ENCODE measurements around the gene PPFIA2.

The PPFIA2 gene

GRCh38 chr12:81333812-81334211 is 425.3 kb downstream of the PPFIA2 start:
- DNase-seq: no peak

GRCh38 chr12:81332054-81332453 is 427.1 kb downstream of the PPFIA2 start:
- no peak for DNase-seq

- no peak for DNase-seq
These were observed 428.7 kb downstream of the PPFIA2 start for GRCh38 chr12:81330480-81330879.

GRCh38 chr12:81329085-81329484 is 430.1 kb downstream of the PPFIA2 start:
- DNase-seq: no peak

GRCh38 chr12:81327425-81327824 is 431.7 kb downstream of the PPFIA2 start:
- no peak for DNase-seq

DNA sequence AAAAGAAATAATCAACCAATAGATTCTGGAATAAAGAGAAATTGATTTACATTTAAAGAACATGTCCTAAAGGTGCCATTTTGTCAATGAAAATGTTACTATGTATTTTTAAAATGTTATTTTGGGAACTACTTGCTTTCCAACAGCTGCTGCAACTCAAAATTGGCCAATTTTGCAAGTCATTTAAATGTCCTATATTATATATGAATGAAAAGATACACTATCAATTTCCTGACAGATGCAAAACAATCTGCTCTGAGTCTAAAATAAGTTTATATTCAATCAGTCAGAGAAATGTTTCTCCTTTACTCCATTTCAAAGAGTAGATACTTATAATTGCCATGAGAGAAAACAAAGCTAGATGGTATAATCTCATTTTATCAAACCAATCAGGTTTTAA is 434.1 kb downstream of the PPFIA2 start:
- DNase-seq: no peak

DNA sequence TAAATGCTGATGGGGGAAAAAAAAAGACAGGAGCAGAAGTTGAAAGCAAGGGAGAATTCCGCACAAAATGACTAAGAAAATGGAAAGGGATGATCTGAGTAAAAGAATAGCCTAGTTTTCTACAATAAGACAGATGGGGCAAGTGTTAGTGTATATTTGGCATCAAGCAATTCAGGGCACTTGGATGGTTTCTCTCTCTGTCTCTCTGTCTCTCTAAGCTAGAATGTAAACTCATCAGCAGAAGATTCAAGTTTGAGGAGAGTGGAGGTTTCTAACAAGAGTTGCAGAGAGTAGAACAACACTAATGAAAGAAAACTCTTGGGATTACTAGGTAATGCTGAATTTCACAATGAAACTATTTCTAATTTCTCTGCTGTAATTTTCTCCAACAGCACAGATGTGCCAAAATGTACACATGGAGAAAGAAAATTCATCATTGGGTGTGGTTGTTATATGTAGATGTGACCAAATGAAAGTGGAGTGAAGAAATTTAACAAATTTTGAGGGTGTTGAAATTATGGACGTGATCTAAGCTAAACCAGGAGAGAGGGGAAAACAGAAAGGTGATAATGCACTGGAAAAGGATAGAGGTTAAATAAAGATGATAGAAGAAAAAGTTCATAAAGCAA is 444.1 kb downstream of the PPFIA2 start:
- DNase-seq: no peak

- peak; percentile 86 for DNase-seq
These were observed 455.2 kb downstream of the PPFIA2 start for GRCh38 chr12:81303935-81304334.

DNA sequence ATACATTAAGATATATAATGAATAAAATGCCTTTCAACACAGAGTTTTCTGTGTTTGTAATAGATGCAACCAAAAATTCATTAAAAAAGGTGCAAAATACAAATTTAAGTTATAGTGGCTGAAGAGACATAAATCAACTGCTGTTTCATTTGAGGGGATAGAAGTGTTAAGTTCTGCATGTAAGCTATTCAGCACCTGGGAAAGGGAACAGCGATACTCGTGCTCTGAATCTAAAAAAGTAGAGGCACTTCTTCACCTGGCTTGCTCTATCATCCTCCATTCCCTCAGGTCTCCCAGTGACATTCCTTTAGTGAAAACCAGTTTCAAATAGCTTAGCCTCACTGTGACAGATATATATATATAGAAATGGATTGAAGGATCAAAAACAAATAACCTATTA is 458.7 kb downstream of the PPFIA2 start:
- DNase-seq: no peak

- DNase-seq: no peak
These were observed 461.5 kb downstream of the PPFIA2 start for GRCh38 chr12:81297601-81298000.

DNA sequence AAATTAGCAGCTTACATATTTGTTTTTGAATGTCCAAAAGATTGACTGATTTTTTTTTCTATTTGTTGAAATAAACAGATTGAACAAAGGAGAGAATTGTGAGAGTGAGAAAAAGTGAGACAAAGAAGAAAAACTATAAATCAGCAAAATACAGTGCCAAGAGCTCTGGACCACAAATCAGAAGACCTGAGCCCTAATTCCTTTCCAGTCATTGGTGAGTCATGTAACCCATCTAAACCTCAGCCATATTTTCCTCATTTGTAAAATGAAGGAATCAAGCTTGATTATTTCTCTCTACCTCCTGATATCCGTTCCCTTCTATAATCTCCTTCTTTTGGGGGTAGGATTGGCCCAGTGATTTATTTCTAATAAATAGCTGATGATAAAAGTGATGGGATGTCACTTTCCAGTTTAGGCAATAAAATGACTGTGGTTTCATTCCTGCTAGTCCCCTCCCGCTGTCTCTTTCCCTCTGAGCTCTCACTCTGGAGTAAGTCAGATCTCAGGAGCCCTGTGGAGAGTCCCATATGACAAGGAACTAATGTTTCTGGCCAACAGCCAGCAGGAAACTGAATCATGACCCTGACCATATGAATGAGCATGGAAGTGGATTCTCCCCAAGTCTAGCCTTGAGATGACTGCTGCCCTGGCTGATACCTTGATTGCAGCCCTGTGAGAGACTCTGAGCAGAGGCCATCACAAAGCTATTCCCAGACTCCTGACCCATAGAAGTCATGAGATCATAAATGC is 462.4 kb downstream of the PPFIA2 start:
- no peak for DNase-seq

- DNase-seq: no peak
These were observed 463.9 kb downstream of the PPFIA2 start for GRCh38 chr12:81295251-81295650.

GRCh38 chr12:81294325-81295190 is 464.6 kb downstream of the PPFIA2 start:
- DNase-seq: no peak

- no peak for DNase-seq
These were observed 470.5 kb downstream of the PPFIA2 start for GRCh38 chr12:81288651-81289050.

DNA sequence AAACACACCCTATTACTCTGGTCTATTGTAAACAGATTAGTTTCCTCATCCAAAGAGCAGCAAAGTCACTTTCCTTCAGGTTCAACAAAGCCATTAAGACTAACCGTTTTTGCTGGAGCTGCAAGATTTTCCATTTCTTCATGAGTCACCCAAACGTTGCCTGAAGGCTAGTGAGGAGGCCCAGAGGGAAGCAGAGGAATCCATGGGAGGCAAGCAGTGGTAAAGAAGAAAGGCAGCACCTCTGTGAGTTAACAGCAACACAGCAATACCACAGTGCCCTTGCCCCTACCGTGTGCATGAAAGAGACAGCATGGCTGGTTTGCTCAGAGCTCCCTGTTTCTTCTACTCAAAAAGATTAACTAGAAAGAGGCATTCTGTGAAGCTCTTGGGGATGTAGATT is 475.0 kb downstream of the PPFIA2 start:
- no peak for DNase-seq

- DNase-seq: no peak
These were observed 484.3 kb downstream of the PPFIA2 start for GRCh38 chr12:81274637-81275529.

DNA sequence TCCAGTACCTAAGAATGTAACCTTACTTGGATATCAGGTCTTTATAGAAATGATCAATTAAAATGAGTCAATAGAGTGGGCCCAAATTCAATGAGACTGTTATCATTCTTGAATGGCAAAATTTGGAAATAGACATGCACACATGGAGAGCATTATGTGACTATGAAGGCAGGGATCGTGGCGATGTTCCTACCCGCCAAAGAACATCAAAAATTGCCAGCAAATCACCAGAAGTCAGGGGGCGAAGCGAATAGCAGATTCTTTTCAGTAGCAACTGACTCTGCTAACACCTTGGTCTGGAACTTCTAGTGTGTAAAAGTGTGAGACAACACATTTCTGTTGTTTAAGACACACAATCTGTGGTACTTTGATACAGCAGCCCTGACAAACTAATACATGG is 488.8 kb downstream of the PPFIA2 start:
- DNase-seq: no peak

GRCh38 chr12:81263072-81263471 is 496.1 kb downstream of the PPFIA2 start:
- DNase-seq: no peak

GRCh38 chr12:81261508-81262207 is 497.5 kb downstream of the PPFIA2 start:
- no peak for DNase-seq

- no peak for DNase-seq
These were observed 499.8 kb downstream of the PPFIA2 start for GRCh38 chr12:81259360-81259759.

DNA sequence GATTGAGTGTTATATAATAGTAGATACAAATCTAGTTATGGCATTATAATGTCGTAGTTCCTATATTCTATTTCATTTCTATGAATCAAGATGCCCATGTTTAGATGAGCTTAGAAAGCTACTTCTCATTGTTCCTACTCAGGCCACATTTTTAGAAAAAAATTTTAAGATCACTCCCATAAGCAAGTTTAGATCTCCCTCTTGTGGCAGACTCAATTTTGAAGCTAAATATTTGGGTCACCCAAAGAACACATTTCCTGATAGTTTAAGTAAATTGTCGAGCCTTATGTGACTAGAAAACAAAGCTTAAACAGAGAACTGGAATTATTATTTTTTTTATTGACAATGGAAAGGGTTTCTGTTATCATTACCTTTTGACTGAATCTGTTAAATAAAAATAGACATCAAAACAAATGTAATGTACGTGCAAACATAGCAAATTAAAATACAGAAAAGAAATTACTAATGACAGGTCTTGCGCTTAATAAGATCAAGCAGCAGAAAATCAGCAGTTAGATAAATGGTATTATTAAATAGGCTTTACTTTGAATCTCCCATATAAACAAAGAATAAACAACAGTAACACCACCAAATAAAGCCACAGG is 501.1 kb downstream of the PPFIA2 start:
- DNase-seq: peak; percentile 11

- DNase-seq: no peak
These were observed 503.2 kb downstream of the PPFIA2 start for GRCh38 chr12:81255947-81256346.

All from NCI-H526 treated with DMSO at 0.1 percent for 48 hours (cell line).